Lung (tissue), 12 donors: Measurements from ENCODE around the gene BCAN. TPM values are rescaled to one million over a fixed set of nuclear protein-coding genes. Genes with fewer than 3 reads are reported as not detected.
A peak's percentile ranks its signal among the peaks of the same experiment; 100 is the strongest.
"Not testable (repeated sequence)": the region's sequence is repeated elsewhere in the genome, so short reads cannot be mapped to it uniquely, and the experiment has no call there.

Experiments used
- ATAC-seq: fragments of 200-7000 bp; cut with Tn5 transposase; one replicate; pipeline ENCODE4 v1.9.1; 2020; ENCODE audit warnings: moderate number of reproducible peaks; ENCODE audit not compliant: insufficient read depth, low FRiP score
- DNase-seq, 3 donors: peaks; one replicate each; pipeline ENCODE4 v3.0.0-alpha.2; 2013 to 2017
- H3K27ac ChIP-seq, 2 donors: one replicate each; pipeline ENCODE4 v1.5.1; 2013; ENCODE audit warnings: mild to moderate bottlenecking in 2 of 2, moderate library complexity in 2 of 2, control low read depth in 1 of 2, inconsistent platforms in 1 of 2, low read depth in 1 of 2, low read length in 1 of 2
- H3K27me3 ChIP-seq, 3 donors: one replicate each; pipeline ENCODE4 v1.5.1; 2013; ENCODE audit warnings: low read length in 2 of 3; ENCODE audit not compliant: control insufficient read depth in 3 of 3, insufficient read depth in 3 of 3
- H3K36me3 ChIP-seq, 4 donors: one replicate each; pipeline ENCODE4 v1.5.1; 2013; ENCODE audit warnings: low read length in 4 of 4, mild to moderate bottlenecking in 1 of 4, moderate library complexity in 1 of 4; ENCODE audit not compliant: control insufficient read depth in 4 of 4, insufficient read depth in 4 of 4
- H3K4me1 ChIP-seq, 5 donors: one replicate each; pipeline ENCODE4 v1.5.1; 2013; ENCODE audit warnings: low read length in 5 of 5, mild to moderate bottlenecking in 2 of 5, moderate library complexity in 1 of 5; ENCODE audit not compliant: control insufficient read depth in 5 of 5, insufficient read depth in 5 of 5
- H3K4me3 ChIP-seq: one replicate; pipeline ENCODE4 v1.5.1; 2013; ENCODE audit warnings: mild to moderate bottlenecking, control low read depth, moderate library complexity
- H3K9ac ChIP-seq, 2 donors: one replicate each; pipeline ENCODE4 v1.5.1; 2013; ENCODE audit warnings: low read length in 2 of 2, control low read depth in 1 of 2; ENCODE audit not compliant: insufficient read depth in 1 of 2
- H3K9me3 ChIP-seq, 4 donors: one replicate each; pipeline ENCODE4 v1.5.1; 2013; ENCODE audit warnings: low read length in 3 of 4, mild to moderate bottlenecking in 1 of 4, moderate library complexity in 1 of 4; ENCODE audit not compliant: control insufficient read depth in 4 of 4, insufficient read depth in 3 of 4
- WGBS, 2 donors: extraction: QIAGEN DNeasy Blood & Tissue Kit; methylation state at CpG; one replicate each; pipeline ENCODE4 v1.1.7; 2013; 5-methylcytosine and 5-hydroxymethylcytosine counted together
- polyA plus RNA-seq, 2 donors: library from polyadenylated mRNA; stranded (reverse); fragments of 200-250 nt; gene quantifications; one replicate each; pipeline ENCODE4 v1.2.1, GENCODE V29; 2013
- total RNA-seq, 2 donors: library from RNA; depleted of rRNA in 1 of 2; stranded (reverse); fragments of >200 nt in 1 of 2; gene quantifications; one replicate each; pipeline ENCODE4 v1.2.1, GENCODE V29; 2014 to 2021
- TF ChIP-seq, protein P1 (sequence below): IDR thresholded peaks from 2 replicates; pipeline ENCODE4 v1.5.1; 2012; ENCODE audit warnings: mild to moderate bottlenecking; ENCODE audit errors: control extremely low read depth, extremely low read depth
- donor health status: control.
- donor health status: control.
- donor health status: Bipolar disorder and iron deficiency.
- donor health status: healthy.
- donor health status: DM: yes; HTN: yes; CAD: no.

BCAN gene
- total and polyA plus RNA-seq, 4 donors, result 0.05 to 1.1 (median 0.12) TPM

DNA sequence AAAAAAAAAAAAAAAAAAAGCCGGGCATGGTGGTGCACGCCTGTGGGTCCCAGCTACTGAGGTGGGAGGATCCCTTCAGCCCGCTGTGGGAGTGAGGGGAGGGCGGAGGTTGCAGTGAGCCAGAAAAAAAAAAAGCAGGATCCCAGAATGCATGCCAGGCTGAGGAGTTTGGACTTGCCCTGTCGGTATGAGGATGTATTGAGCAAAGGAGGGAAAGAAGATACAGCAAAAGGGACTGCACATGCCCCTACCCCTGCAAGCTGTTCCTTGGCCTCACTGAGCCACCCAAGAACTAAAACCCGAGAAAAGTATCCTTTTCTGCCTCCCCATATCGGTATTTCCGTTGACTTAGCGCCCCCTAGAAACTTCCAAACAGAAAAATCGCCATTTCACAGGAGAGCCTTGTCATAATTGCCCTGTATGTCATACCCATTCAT lies 39.3 kb upstream of the BCAN start:
- no peak for ATAC-seq
- DNase-seq, result no peak
- 36 to 47% methylated on average over 9 to 10 of the region's 10 CpGs for WGBS, 2 donors
- TF ChIP-seq, protein P1, sequence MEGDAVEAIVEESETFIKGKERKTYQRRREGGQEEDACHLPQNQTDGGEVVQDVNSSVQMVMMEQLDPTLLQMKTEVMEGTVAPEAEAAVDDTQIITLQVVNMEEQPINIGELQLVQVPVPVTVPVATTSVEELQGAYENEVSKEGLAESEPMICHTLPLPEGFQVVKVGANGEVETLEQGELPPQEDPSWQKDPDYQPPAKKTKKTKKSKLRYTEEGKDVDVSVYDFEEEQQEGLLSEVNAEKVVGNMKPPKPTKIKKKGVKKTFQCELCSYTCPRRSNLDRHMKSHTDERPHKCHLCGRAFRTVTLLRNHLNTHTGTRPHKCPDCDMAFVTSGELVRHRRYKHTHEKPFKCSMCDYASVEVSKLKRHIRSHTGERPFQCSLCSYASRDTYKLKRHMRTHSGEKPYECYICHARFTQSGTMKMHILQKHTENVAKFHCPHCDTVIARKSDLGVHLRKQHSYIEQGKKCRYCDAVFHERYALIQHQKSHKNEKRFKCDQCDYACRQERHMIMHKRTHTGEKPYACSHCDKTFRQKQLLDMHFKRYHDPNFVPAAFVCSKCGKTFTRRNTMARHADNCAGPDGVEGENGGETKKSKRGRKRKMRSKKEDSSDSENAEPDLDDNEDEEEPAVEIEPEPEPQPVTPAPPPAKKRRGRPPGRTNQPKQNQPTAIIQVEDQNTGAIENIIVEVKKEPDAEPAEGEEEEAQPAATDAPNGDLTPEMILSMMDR, result no peak
- Histone ChIP-seq H3K27ac (no peak overlapping the region), H3K36me3 (peaks cover 3 to 10% (median 5%) of the 10 kb centered on the region in 4 donors), H3K9me3 (no peaks in the 10 kb centered on the region), H3K9ac (no peak overlapping the region), H3K4me1 (peaks cover 3 to 10% (median 6%) of the 10 kb centered on the region in 5 donors), H3K4me3 (no peak overlapping the region), H3K27me3 (no peaks in the 10 kb centered on the region)

DNA sequence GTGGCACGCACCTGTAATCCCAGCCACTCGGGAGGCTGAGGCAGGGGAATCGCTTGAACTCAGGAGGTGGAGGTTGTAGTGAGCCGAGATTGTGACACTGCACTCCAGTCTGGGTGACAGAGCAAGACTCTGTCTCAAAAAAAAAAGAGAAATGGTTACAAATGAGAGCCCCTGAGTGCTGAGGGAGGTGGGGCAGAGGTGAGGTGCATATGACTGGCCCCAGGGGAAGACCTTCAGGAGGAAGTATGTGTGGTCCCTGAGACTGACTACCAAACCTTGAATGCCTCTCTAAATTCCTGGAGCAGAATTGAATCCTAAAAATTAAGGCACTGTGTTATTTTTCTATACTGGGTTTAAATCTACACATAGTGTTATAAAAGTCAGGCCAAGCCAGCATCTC lies 34.6 kb upstream of the BCAN start:
- 81 to 93% methylated on average over 4 of the region's 4 CpGs for WGBS, 2 donors
- not testable (repeated sequence) for H3K9me3 ChIP-seq, DNase-seq, H3K27me3 ChIP-seq, ATAC-seq, H3K9ac ChIP-seq, H3K36me3 ChIP-seq, H3K4me1 ChIP-seq, H3K4me3 ChIP-seq, H3K27ac ChIP-seq

DNA sequence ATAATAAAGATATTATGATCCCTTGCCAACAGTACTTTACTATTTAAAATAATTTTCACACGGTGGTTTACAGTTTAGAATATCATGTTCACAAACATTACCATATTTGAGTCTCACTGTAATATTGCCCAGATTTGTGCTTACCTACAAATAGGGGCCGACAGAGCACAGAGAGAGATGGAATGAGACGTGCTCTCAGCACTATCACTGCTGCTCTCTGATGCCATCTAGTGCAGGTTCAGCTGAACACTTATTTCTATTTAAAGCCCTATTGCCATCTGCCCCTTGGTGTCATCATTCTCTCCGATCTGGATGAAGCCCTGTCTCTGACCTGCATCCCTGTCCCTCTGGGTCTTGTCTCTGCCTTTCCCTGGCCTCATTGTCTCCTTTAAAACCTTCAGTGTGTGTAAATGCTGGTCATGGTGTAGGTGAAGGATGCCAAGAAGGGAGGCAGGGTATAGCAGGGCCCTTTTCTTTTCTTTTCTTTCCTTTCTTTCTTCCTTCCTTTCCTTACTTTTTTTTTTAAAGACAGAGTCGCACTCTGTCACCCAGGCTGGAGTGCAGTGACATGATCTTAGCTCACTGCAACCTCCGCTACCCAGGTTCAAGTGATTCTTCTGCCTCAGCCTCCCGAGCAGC lies 33.8 kb upstream of the BCAN start:
- ATAC-seq, result peak; percentile 72
- no peak overlapping the region for H3K4me3 ChIP-seq
- H3K27me3 ChIP-seq, result peaks cover 0 to 2% (median 0%) of the 10 kb centered on the region in 3 donors
- DNase-seq, result peak; percentile 60 to 74 (median 66)
- no peaks in the 10 kb centered on the region for H3K4me1 ChIP-seq
- H3K9me3 ChIP-seq, result no peaks in the 10 kb centered on the region
- H3K36me3 ChIP-seq, result no peaks in the 10 kb centered on the region
- H3K27ac ChIP-seq, result no peak overlapping the region
- H3K9ac ChIP-seq, result no peak overlapping the region
- TF ChIP-seq, protein P1, result peak; percentile 86
- 30 to 36% methylated on average over 7 of the region's 7 CpGs for WGBS, 2 donors

DNA sequence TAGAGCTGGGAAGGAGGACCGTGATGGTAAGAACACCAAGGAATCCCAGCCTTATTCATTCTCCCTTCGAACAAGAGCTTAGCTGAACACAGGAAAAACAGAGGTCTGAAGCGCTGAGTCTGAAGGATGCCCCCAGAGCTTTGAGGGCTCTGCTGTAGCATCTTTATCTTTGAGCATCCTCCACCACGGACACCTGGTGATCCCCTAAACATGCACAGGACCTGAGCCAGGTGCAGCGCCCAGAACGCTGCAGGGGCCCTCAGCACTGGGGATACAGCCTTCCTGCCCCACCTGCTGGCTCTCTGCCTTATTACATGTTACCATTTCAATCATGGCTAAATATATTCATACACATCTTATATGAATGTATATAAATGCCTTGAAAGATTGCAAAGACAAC lies 32.9 kb upstream of the BCAN start:
- Histone ChIP-seq H3K27me3 (peaks cover 0 to 2% (median 0%) of the 10 kb centered on the region in 3 donors), H3K4me3 (no peak overlapping the region), H3K36me3 (no peaks in the 10 kb centered on the region), H3K27ac (no peak overlapping the region), H3K9me3 (no peaks in the 10 kb centered on the region), H3K9ac (no peak overlapping the region), H3K4me1 (no peaks in the 10 kb centered on the region)
- ATAC-seq (no peak), DNase-seq (peak in 1 of 3 donors; percentile 21)
- WGBS, 2 donors, result 48% methylated on average over 6 of the region's 6 CpGs
- TF ChIP-seq, protein P1, result peak; percentile 8

DNA sequence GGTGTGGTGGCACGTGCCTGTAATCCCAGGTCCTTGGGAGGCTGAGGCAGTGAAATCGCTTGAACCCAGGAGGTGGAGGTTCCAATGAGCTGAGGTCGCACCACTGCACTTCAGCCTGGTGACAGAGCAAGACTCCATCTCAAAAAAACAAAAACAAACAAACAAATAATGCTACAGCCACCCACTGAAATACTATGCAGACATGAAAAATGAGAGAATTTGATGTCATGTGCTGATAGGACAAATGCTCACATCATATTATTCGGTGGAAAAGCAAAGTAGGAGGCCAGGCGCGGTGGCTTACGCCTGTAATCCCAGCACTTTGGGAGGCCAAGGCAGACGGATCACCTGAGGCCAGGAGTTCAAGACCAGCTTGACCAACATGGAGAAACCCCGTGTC lies 31.8 kb upstream of the BCAN start:
- 91 to 97% methylated on average over 9 of the region's 9 CpGs for WGBS, 2 donors
- DNase-seq, H3K36me3 ChIP-seq, H3K27me3 ChIP-seq, H3K9me3 ChIP-seq, H3K4me3 ChIP-seq, H3K4me1 ChIP-seq, ATAC-seq, H3K9ac ChIP-seq, H3K27ac ChIP-seq: not testable (repeated sequence)
